Measurements from ENCODE around the gene TMEM201. TPM values are rescaled to one million over a fixed set of nuclear protein-coding genes. Genes with fewer than 3 reads are reported as not detected.

Gene TMEM201
- total and polyA plus RNA-seq, 8 donors, result 0.61 to 7.6 (median 4.7) TPM

GRCh38 chr1:9542430-9542829 lies 46.3 kb upstream of the TMEM201 start:
- TF ChIP-seq CTCF (IDR thresholded peaks at IDR 0.05), result no peak
- TF ChIP-seq EP300 (IDR thresholded peaks at IDR 0.05), result no peak
- no peak for TF ChIP-seq POLR2A (IDR thresholded peaks at IDR 0.05)
- no peak for TF ChIP-seq POLR2AphosphoS5 (IDR thresholded peaks at IDR 0.05)
- H3K4me3 ChIP-seq, result no peak overlapping the region
- H3K9me3 ChIP-seq, result no peaks in the 10 kb centered on the region
- H3K36me3 ChIP-seq, result no peaks in the 10 kb centered on the region
- peak in 1 of 2 donors; percentile 82 for DNase-seq
- peaks cover 14 to 60% (median 38%) of the 10 kb centered on the region in 4 donors for H3K4me1 ChIP-seq
- WGBS, 5 donors, result 5 to 27% (median 11%) methylated on average over 3 of the region's 3 CpGs
- no peaks in the 10 kb centered on the region for H3K27me3 ChIP-seq
- peak overlapping the region in 3 of 5 donors; percentile 38 to 73 (median 53) for H3K27ac ChIP-seq
- intact Hi-C loops (cut with DNase I; ENCODE audit: low total_unique reads), result no loop called here

GRCh38 chr1:9544926-9545325 lies 43.8 kb upstream of the TMEM201 start:
- H3K4me3 ChIP-seq, result no peak overlapping the region
- no peaks in the 10 kb centered on the region for H3K9me3 ChIP-seq
- peaks cover 5 to 56% (median 26%) of the 10 kb centered on the region in 4 donors for H3K4me1 ChIP-seq
- TF ChIP-seq EP300 (IDR thresholded peaks at IDR 0.05), result no peak
- H3K27ac ChIP-seq, result peak overlapping the region in 1 of 5 donors; percentile 11
- H3K27me3 ChIP-seq, result no peaks in the 10 kb centered on the region
- 64 to 86% (median 69%) methylated on average over 3 of the region's 3 CpGs for WGBS, 5 donors
- intact Hi-C loops (cut with DNase I; ENCODE audit: low total_unique reads), result no loop called here
- H3K36me3 ChIP-seq, result no peaks in the 10 kb centered on the region
- no peak for DNase-seq

GRCh38 chr1:9549955-9550546 lies 38.7 kb upstream of the TMEM201 start:
- Histone ChIP-seq H3K9me3 (no peaks in the 10 kb centered on the region), H3K27me3 (no peaks in the 10 kb centered on the region), H3K36me3 (peaks cover 0 to 12% (median 10%) of the 10 kb centered on the region in 4 donors), H3K27ac (no peak overlapping the region), H3K4me3 (no peak overlapping the region), H3K4me1 (peaks cover 0 to 33% (median 11%) of the 10 kb centered on the region in 4 donors)
- intact Hi-C loops (cut with DNase I; ENCODE audit: low total_unique reads), result no loop called here
- WGBS, 5 donors, result 60 to 86% (median 73%) methylated on average over 6 of the region's 6 CpGs
- TF ChIP-seq POLR2A (IDR thresholded peaks at IDR 0.05) (no peak), EP300 (IDR thresholded peaks at IDR 0.05) (no peak), POLR2AphosphoS5 (IDR thresholded peaks at IDR 0.05) (no peak), CTCF (IDR thresholded peaks at IDR 0.05) (no peak)
- DNase-seq, result no peak

GRCh38 chr1:9551984-9552383 lies 36.7 kb upstream of the TMEM201 start:
- TF ChIP-seq POLR2AphosphoS5 (IDR thresholded peaks at IDR 0.05) (no peak), POLR2A (IDR thresholded peaks at IDR 0.05) (no peak), CTCF (IDR thresholded peaks at IDR 0.05) (no peak), EP300 (IDR thresholded peaks at IDR 0.05) (no peak)
- intact Hi-C loops (cut with DNase I; ENCODE audit: low total_unique reads), result no loop called here
- H3K27ac ChIP-seq, result no peak overlapping the region
- 34 to 79% (median 67%) methylated on average over 1 of the region's 1 CpG for WGBS, 5 donors
- peaks cover 6 to 40% (median 18%) of the 10 kb centered on the region in 4 donors for H3K4me1 ChIP-seq
- no peak for DNase-seq
- peaks cover 0 to 30% (median 28%) of the 10 kb centered on the region in 4 donors for H3K36me3 ChIP-seq
- H3K27me3 ChIP-seq, result no peaks in the 10 kb centered on the region
- H3K9me3 ChIP-seq, result no peaks in the 10 kb centered on the region
- H3K4me3 ChIP-seq, result no peak overlapping the region

GRCh38 chr1:9553736-9554144 lies 35.0 kb upstream of the TMEM201 start:
- WGBS, 5 donors, result 58 to 79% (median 72%) methylated on average over 4 of the region's 4 CpGs
- peaks cover 0 to 45% (median 42%) of the 10 kb centered on the region in 4 donors for H3K36me3 ChIP-seq
- H3K9me3 ChIP-seq, result no peaks in the 10 kb centered on the region
- peaks cover 6 to 42% (median 18%) of the 10 kb centered on the region in 4 donors for H3K4me1 ChIP-seq
- DNase-seq, result no peak
- intact Hi-C loops (cut with DNase I; ENCODE audit: low total_unique reads), result no loop called here
- TF ChIP-seq EP300 (IDR thresholded peaks at IDR 0.05), result no peak
- TF ChIP-seq POLR2AphosphoS5 (IDR thresholded peaks at IDR 0.05), result no peak
- TF ChIP-seq POLR2A (IDR thresholded peaks at IDR 0.05), result no peak
- no peak for TF ChIP-seq CTCF (IDR thresholded peaks at IDR 0.05)
- no peak overlapping the region for H3K27ac ChIP-seq
- no peak overlapping the region for H3K4me3 ChIP-seq
- H3K27me3 ChIP-seq, result no peaks in the 10 kb centered on the region
